PC-9 (cell line): Measurements from ENCODE around the gene ALK. TPM values are rescaled to one million over a fixed set of nuclear protein-coding genes. Genes with fewer than 3 reads are reported as not detected.

Source experiments
- BruUV-seq: library from RNA; stranded (reverse); fragments of 400-500 nt; replicated peaks from 2 replicates; lab custom pipeline; 2021; lab: Mats Ljungman, UMichigan
- CTCF ChIA-PET: fragments of 300-600 bp; sonication (Branson Sonifier 250); formaldehyde crosslinking; loops from one replicate; lab custom pipeline; 2022; ENCODE audit warnings: antibody characterized with exemption; lab: Charles Lee
- POLR2A ChIA-PET: fragments of 300-600 bp; sonication (Branson Sonifier 250); formaldehyde crosslinking; loops from one replicate; lab custom pipeline; 2022; ENCODE audit warnings: antibody characterized with exemption; ENCODE audit not compliant: unreplicated experiment; lab: Charles Lee
- DNase-seq, 2 experiments: peaks; one replicate each; pipeline versions ENCODE4 v3.0.0 to v3.0.0-alpha.2; 2015 to 2022; ENCODE audit warnings: mixed read lengths in 1 of 2
- H2AFZ ChIP-seq: fragments of 200-600 bp; sonication (generic); 2 replicates; pipeline ENCODE4 v1.8.1; 2017; ENCODE audit warnings: antibody characterized with exemption
- H3F3A ChIP-seq: fragments of 200-600 bp; sonication (generic); 2 replicates; pipeline ENCODE4 v1.8.1; 2017; ENCODE audit warnings: antibody characterized with exemption, mild to moderate bottlenecking, low read depth; ENCODE audit not compliant: insufficient read depth
- H3K27ac ChIP-seq: fragments of 200-600 bp; sonication (generic); 2 replicates; pipeline ENCODE4 v1.6.1; 2016; ENCODE audit warnings: mixed run types
- H3K27me3 ChIP-seq: fragments of 200-600 bp; sonication (generic); 2 replicates; pipeline ENCODE4 v1.6.1; 2016; ENCODE audit warnings: low read depth, mixed run types; ENCODE audit not compliant: insufficient read depth
- H3K36me3 ChIP-seq: fragments of 200-600 bp; sonication (generic); 2 replicates; pipeline ENCODE4 v1.6.1; 2016; ENCODE audit warnings: low read depth, mixed run types
- H3K4me1 ChIP-seq: fragments of 200-600 bp; sonication (generic); replicated peaks from 2 replicates; pipeline ENCODE4 v1.6.1; 2016; ENCODE audit warnings: mixed run types; ENCODE audit not compliant: insufficient read depth
- H3K4me2 ChIP-seq: fragments of 200-600 bp; sonication (generic); 2 replicates; pipeline ENCODE4 v1.6.1; 2017; ENCODE audit warnings: mixed run types
- H3K4me3 ChIP-seq: fragments of 200-600 bp; sonication (generic); 2 replicates; pipeline ENCODE4 v1.6.1; 2016; ENCODE audit warnings: mixed run types
- H3K79me2 ChIP-seq: fragments of 200-600 bp; sonication (generic); 2 replicates; pipeline ENCODE4 v1.6.1; 2017; ENCODE audit warnings: low read depth, mixed run types
- H3K9me2 ChIP-seq: fragments of 200-600 bp; sonication (generic); 2 replicates; pipeline ENCODE4 v1.8.1; 2017; ENCODE audit warnings: mild to moderate bottlenecking; ENCODE audit not compliant: insufficient read depth
- H3K9me3 ChIP-seq: fragments of 200-600 bp; sonication (generic); 2 replicates; pipeline ENCODE4 v1.8.1; 2016; ENCODE audit warnings: low read depth; ENCODE audit not compliant: insufficient read depth
- H4K20me1 ChIP-seq: fragments of 200-600 bp; sonication (generic); 2 replicates; pipeline ENCODE4 v1.8.1; 2017; ENCODE audit not compliant: insufficient read depth
- CTCF ChIP-seq: fragments of 200-600 bp; sonication (generic); conservative IDR thresholded peaks from 2 replicates; pipeline ENCODE4 v1.6.1; 2017; ENCODE audit warnings: mixed run types, antibody characterized with exemption, mild to moderate bottlenecking, moderate library complexity
- EZH2 ChIP-seq: fragments of 200-600 bp; sonication (generic); IDR thresholded peaks from 2 replicates; pipeline ENCODE4 v1.8.0; 2017; ENCODE audit warnings: antibody characterized with exemption, low read depth
- intact Hi-C: fragments of 100-400 bp; cut with micrococcal nuclease; formaldehyde crosslinking; loops from one replicate; pipeline ENCODE4 v1.10.0; 2022; ENCODE audit not compliant: unreplicated experiment
- total RNA-seq: library from RNA; stranded (reverse); gene quantifications from 2 replicates; pipeline ENCODE4 v1.2.3, GENCODE V29; 2021

ALK gene
- total RNA-seq, 1 experiment from 2014 or later: not detected

DNA sequence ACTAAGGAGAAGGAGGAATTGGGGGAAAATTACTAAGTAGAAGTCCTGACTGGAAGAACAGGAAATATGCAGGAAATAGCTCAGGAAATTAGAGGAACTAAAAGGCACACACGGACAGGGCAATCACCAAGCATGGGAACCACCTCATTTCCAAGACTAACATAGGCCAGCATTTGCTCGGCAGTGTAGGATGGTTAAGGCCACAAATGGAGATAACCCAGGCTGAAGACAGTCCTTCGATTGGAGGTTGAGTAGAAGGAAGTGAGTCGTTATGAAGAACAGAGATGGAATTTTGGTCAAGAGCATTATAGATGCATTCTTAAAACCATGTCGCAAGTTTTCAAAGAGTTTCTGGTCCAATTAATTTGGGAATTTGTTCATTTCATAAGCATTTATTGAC lies 401.4 kb downstream of the ALK start:
- H3K4me3 ChIP-seq: no peak overlapping the region
- H3K79me2 ChIP-seq: no peaks in the 10 kb centered on the region
- H3F3A ChIP-seq: no peaks in the 10 kb centered on the region
- H3K9me3 ChIP-seq: no peaks in the 10 kb centered on the region
- no peak for DNase-seq
- intact Hi-C loops: no loop called here
- no peaks in the 10 kb centered on the region for H4K20me1 ChIP-seq
- ChIA-PET CTCF (no interaction called here), POLR2A (no interaction called here)
- no peak for TF ChIP-seq CTCF
- no peak for TF ChIP-seq EZH2
- H3K4me2 ChIP-seq: no peak overlapping the region
- no peak overlapping the region for H3K27ac ChIP-seq
- no peaks in the 10 kb centered on the region for H3K9me2 ChIP-seq
- peaks cover 60% of the 10 kb centered on the region for H3K27me3 ChIP-seq
- no TSS peak for BruUV-seq
- H2AFZ ChIP-seq: no peak overlapping the region
- H3K36me3 ChIP-seq: no peaks in the 10 kb centered on the region
- H3K4me1 ChIP-seq: no peaks in the 10 kb centered on the region

DNA sequence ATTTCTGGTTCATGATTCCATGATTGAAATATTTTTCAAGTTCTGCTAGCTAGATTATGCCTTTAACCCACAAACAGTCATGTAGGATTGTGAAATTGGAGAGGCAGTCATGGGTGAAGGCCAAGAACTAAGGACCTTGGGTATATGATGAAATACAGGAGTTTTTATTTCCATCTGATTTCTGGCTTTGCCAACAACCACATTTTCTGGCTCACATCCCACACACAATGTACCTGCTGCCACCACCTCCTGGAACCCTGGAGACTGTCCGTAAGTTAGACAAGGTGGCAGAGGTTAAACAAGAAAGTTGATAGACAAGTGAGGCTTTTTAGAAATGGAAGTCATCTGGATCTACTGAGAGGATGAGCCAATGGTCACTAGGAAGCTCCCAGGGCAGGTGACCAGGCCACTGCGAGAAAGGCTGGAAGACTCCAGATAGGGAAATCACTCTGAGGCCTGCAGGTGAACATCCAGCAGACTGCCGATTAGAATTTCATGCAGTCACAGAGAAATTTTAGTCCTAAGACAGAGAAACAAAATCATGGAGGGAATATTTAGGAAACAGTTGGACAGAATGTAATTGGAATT lies 402.0 kb downstream of the ALK start:
- intact Hi-C loops: no loop called here
- H3K4me2 ChIP-seq: no peak overlapping the region
- no peaks in the 10 kb centered on the region; the same call in 1 of the 2 replicates for H4K20me1 ChIP-seq
- H3K9me2 ChIP-seq: no peaks in the 10 kb centered on the region
- H3K9me3 ChIP-seq: no peaks in the 10 kb centered on the region
- H3K36me3 ChIP-seq: no peaks in the 10 kb centered on the region
- ChIA-PET CTCF (no interaction called here), POLR2A (no interaction called here)
- no peak for DNase-seq
- no peak overlapping the region for H3K4me3 ChIP-seq
- H2AFZ ChIP-seq: no peak overlapping the region
- H3F3A ChIP-seq: no peaks in the 10 kb centered on the region
- no peak for TF ChIP-seq CTCF
- no peak for TF ChIP-seq EZH2
- no TSS peak for BruUV-seq
- no peaks in the 10 kb centered on the region for H3K79me2 ChIP-seq
- no peaks in the 10 kb centered on the region for H3K4me1 ChIP-seq
- peaks cover 63% of the 10 kb centered on the region for H3K27me3 ChIP-seq
- H3K27ac ChIP-seq: no peak overlapping the region

- Histone ChIP-seq H3K4me1 (no peaks in the 10 kb centered on the region), H4K20me1 (no peaks in the 10 kb centered on the region; the same call in 1 of the 2 replicates), H3K27ac (no peak overlapping the region), H3F3A (no peaks in the 10 kb centered on the region), H3K4me2 (no peak overlapping the region), H3K4me3 (no peak overlapping the region), H3K36me3 (no peaks in the 10 kb centered on the region), H3K79me2 (no peaks in the 10 kb centered on the region), H3K9me2 (no peaks in the 10 kb centered on the region), H3K9me3 (no peaks in the 10 kb centered on the region), H3K27me3 (peaks cover 65% of the 10 kb centered on the region), H2AFZ (no peak overlapping the region)
- DNase-seq: no peak
- BruUV-seq: no TSS peak
- POLR2A ChIA-PET: no interaction called here
- TF ChIP-seq EZH2: no peak
- no peak for TF ChIP-seq CTCF
- CTCF ChIA-PET: no interaction called here
- intact Hi-C loops: no loop called here
These were observed 402.6 kb downstream of the ALK start for GRCh38 chr2:29518646-29519337.
